Right lobe of liver (tissue), 6 donors: ENCODE results near the gene CD276. TPM values are rescaled to one million over a fixed set of nuclear protein-coding genes. Genes with fewer than 3 reads are reported as not detected.
"Not testable (repeated sequence)": the region's sequence is repeated elsewhere in the genome, so short reads cannot be mapped to it uniquely, and the experiment has no call there.

Source experiments
- ATAC-seq, 4 donors: fragments of 200-7000 bp; cut with Tn5 transposase; one replicate each; pipeline ENCODE4 v1.9.1; 2020; ENCODE audit warnings: mild to moderate bottlenecking in 4 of 4, moderate library complexity in 4 of 4
- DNase-seq, 3 donors: peaks; one replicate each; pipeline ENCODE4 v3.0.0-alpha.2; 2020
- H3K27ac ChIP-seq, 3 donors: fragments of 200-600 bp; one replicate each; pipeline ENCODE4 v1.8.0; 2022
- H3K27me3 ChIP-seq, 2 donors: fragments of 200-600 bp; one replicate each; pipeline ENCODE4 v1.8.0; 2022
- H3K36me3 ChIP-seq, 4 donors: fragments of 200-600 bp; sonication (generic) in 1 of 4; one replicate each; pipeline versions ENCODE4 v1.5.1 to v1.8.0; 2017 to 2022; ENCODE audit warnings: control low read depth in 1 of 4
- H3K4me1 ChIP-seq, 4 donors: fragments of 200-600 bp; sonication (generic) in 1 of 4; one replicate each; pipeline versions ENCODE4 v1.5.1 to v1.8.0; 2017 to 2022; ENCODE audit warnings: control low read depth in 1 of 4
- H3K4me3 ChIP-seq, 3 donors: fragments of 200-600 bp; one replicate each; pipeline ENCODE4 v1.8.0; 2022
- H3K9me3 ChIP-seq, 4 donors: fragments of 200-600 bp; sonication (generic) in 1 of 4; one replicate each; pipeline versions ENCODE4 v1.5.1 to v1.8.0; 2017 to 2022; ENCODE audit warnings: control low read depth in 1 of 4
- CTCF ChIP-seq, 4 donors: fragments of 200-600 bp in 3 of 4; fragments of 450-650 bp in 1 of 4; IDR thresholded peaks; one replicate each; pipeline versions ENCODE4 v1.5.1 to v1.8.0; 2016 to 2022; ENCODE audit warnings: antibody characterized with exemption in 4 of 4, mild to moderate bottlenecking in 2 of 4
- POLR2A ChIP-seq: fragments of 450-650 bp; IDR thresholded peaks from one replicate; pipeline ENCODE4 v1.6.1; 2017; ENCODE audit warnings: antibody characterized with exemption, mild to moderate bottlenecking
- WGBS: methylation state at CpG from one replicate; pipeline ENCODE4 v1.1.6; 2018; ENCODE audit warnings: low coverage, low lambda C conversion rate; ENCODE audit not compliant: insufficient coverage; ENCODE audit errors: missing lambda C conversion rate; 5-methylcytosine and 5-hydroxymethylcytosine counted together
- intact Hi-C, 2 donors: fragments of 100-400 bp; cut with DNase I; formaldehyde crosslinking; loops; one replicate each; pipeline versions ENCODE4 v1.11.2 to v1.14.1; 2022
- long read RNA-seq: library from polyadenylated mRNA; unstranded; transcript quantifications from one replicate; pipeline ENCODE4 v2.0.0, GENCODE V29; 2019
- total RNA-seq, 6 experiments: library from RNA; depleted of rRNA in 2 of 6; stranded (reverse); fragments of >200 nt in 2 of 6; fragmentation: NEBNext Ultra II Directional in 3 of 6; extraction: Animal tissue kit (Norgen Biotek cat#: 25700) in 3 of 6; gene quantifications; one replicate each; pipeline versions ENCODE4 v1.1.0 to v1.2.4, GENCODE V29; 2016 to 2023
- donor health status: DM: no; HTN: yes; CAD: no.
- donor health status: DM: no; HTN: no; CAD: no.
- donor health status: DM: no; HTN: no; CAD: no.
- donor health status: DM: no; HTN: yes; CAD: no.
- donor health status: DM: no; HTN: yes; CAD: no.

Gene CD276
- total RNA-seq, result 10 to 100 TPM; 18.8 to 56.5 (median 23.8) TPM
- long read RNA-seq, partial matches to known transcripts, result 0 of 2 reads
- long read RNA-seq, other reads (novel, unspliced or antisense), result 2 of 2 reads

GRCh38 chr15:73683777-73684580 is at the start of gene CD276:
CD276 (plus strand) TSS chr15:73684383; CDS start chr15:73699640, 15,257 bp downstream.
- no CpG with 5 or more reads among the region's 69 CpGs for WGBS
- H3K4me1 ChIP-seq, result peaks cover 0 to 7% (median 0%) of the 10 kb centered on the region in 4 donors
- DNase-seq, result peak; percentile 92 to 93 (median 92)

GRCh38 chr15:73637527-73637926 is 46.7 kb upstream of the CD276 start:
- no peaks in the 10 kb centered on the region for H3K27me3 ChIP-seq
- no peak for DNase-seq
- no peak for ATAC-seq

More at GRCh38 chr15:73683777-73684580, at the start of gene CD276:
- intact Hi-C loops, result no loop called here
- peak; percentile 84 to 97 (median 94) for ATAC-seq
- peak in 1 of 4 donors; percentile 5 for TF ChIP-seq CTCF (IDR thresholded peaks at IDR 0.05)
- peak; percentile 55 for TF ChIP-seq POLR2A
- no peaks in the 10 kb centered on the region for H3K9me3 ChIP-seq
- peak within 1 kb of the TSS; percentile 65 to 81 (median 80) for H3K4me3 ChIP-seq
- H3K27me3 ChIP-seq, result no peaks in the 10 kb centered on the region
- H3K36me3 ChIP-seq, result no peaks in the 10 kb centered on the region
- H3K27ac ChIP-seq, result peak within 1 kb of the TSS in 2 of 3 donors; percentile 53 to 77

GRCh38 chr15:73639464-73639863 is 44.7 kb upstream of the CD276 start:
- DNase-seq, H3K27me3 ChIP-seq, H3K36me3 ChIP-seq, intact Hi-C loops, H3K4me1 ChIP-seq, ATAC-seq, H3K4me3 ChIP-seq, H3K27ac ChIP-seq, H3K9me3 ChIP-seq: not testable (repeated sequence)
- 22% methylated on average over 2 of the region's 5 CpGs for WGBS

More at GRCh38 chr15:73637527-73637926, 46.7 kb upstream of the CD276 start:
- peaks cover 0 to 4% (median 2%) of the 10 kb centered on the region in 4 donors for H3K4me1 ChIP-seq
- no peak overlapping the region for H3K4me3 ChIP-seq
- no peaks in the 10 kb centered on the region for H3K9me3 ChIP-seq
- WGBS, result 33% methylated on average over 2 of the region's 2 CpGs
- no peak for TF ChIP-seq POLR2A
- no peak for TF ChIP-seq CTCF (IDR thresholded peaks at IDR 0.05)
- intact Hi-C loops, result no loop called here
- H3K36me3 ChIP-seq, result no peaks in the 10 kb centered on the region
- H3K27ac ChIP-seq, result no peak overlapping the region

GRCh38 chr15:73647259-73648013 is 36.7 kb upstream of the CD276 start:
- H3K4me3 ChIP-seq, result no peak overlapping the region
- WGBS, result 73% methylated on average over 6 of the region's 6 CpGs
- ATAC-seq (no peak), DNase-seq (no peak)
- H3K27me3 ChIP-seq, result no peaks in the 10 kb centered on the region
- intact Hi-C loops, result loop anchor here (10.0 kb wide), 2 partner anchors 73 to 83 kb away; no protein-coding TSS in a partner anchor
- H3K4me1 ChIP-seq, result no peaks in the 10 kb centered on the region
- no peak overlapping the region for H3K27ac ChIP-seq
- no peaks in the 10 kb centered on the region for H3K36me3 ChIP-seq
- TF ChIP-seq POLR2A, result no peak
- TF ChIP-seq CTCF (IDR thresholded peaks at IDR 0.05), result no peak
- no peaks in the 10 kb centered on the region for H3K9me3 ChIP-seq

GRCh38 chr15:73648014-73648295 is 36.2 kb upstream of the CD276 start:
- WGBS, result 71% methylated on average over 2 of the region's 2 CpGs
- Histone ChIP-seq H3K27ac (no peak overlapping the region), H3K36me3 (no peaks in the 10 kb centered on the region), H3K4me1 (no peaks in the 10 kb centered on the region), H3K27me3 (no peaks in the 10 kb centered on the region), H3K9me3 (no peaks in the 10 kb centered on the region), H3K4me3 (no peak overlapping the region)
- intact Hi-C loops, result loop anchor here (10.0 kb wide), 2 partner anchors 73 to 83 kb away; no protein-coding TSS in a partner anchor
- TF ChIP-seq CTCF (IDR thresholded peaks at IDR 0.05) (no peak), POLR2A (no peak)
- DNase-seq (no peak), ATAC-seq (no peak)
